Liver (tissue), 9 donors: Measurements from ENCODE around the gene AKT2. TPM values are rescaled to one million over a fixed set of nuclear protein-coding genes. Genes with fewer than 3 reads are reported as not detected.

Source experiments
- DNase-seq: peaks from one replicate; pipeline ENCODE4 v3.0.0-alpha.2; 2017; ENCODE audit warnings: low spot score
- H3K27ac ChIP-seq, 2 donors: one replicate each; pipeline ENCODE4 v1.7.0; 2013; ENCODE audit warnings: inconsistent platforms in 2 of 2, low read length in 2 of 2, control low read depth in 1 of 2, low read depth in 1 of 2, mild to moderate bottlenecking in 1 of 2
- H3K27me3 ChIP-seq, 4 donors: one replicate each; pipeline versions ENCODE4 v1.6.1 to v1.7.0; 2013; ENCODE audit warnings: low read length in 3 of 4, inconsistent platforms in 1 of 4, mild to moderate bottlenecking in 1 of 4, moderate library complexity in 1 of 4; ENCODE audit not compliant: control insufficient read depth in 4 of 4, insufficient read depth in 4 of 4
- H3K36me3 ChIP-seq, 4 donors: one replicate each; pipeline versions ENCODE4 v1.6.1 to v1.7.0; 2013; ENCODE audit warnings: low read length in 3 of 4, mild to moderate bottlenecking in 3 of 4, low read depth in 1 of 4, moderate library complexity in 1 of 4; ENCODE audit not compliant: control insufficient read depth in 4 of 4, insufficient read depth in 3 of 4
- H3K4me1 ChIP-seq, 4 donors: one replicate each; pipeline versions ENCODE4 v1.6.1 to v1.7.0; 2013; ENCODE audit warnings: low read length in 3 of 4, mild to moderate bottlenecking in 3 of 4, moderate library complexity in 1 of 4; ENCODE audit not compliant: control insufficient read depth in 4 of 4, insufficient read depth in 4 of 4
- H3K4me3 ChIP-seq, 3 donors: one replicate each; pipeline versions ENCODE4 v1.6.1 to v1.7.0; 2013; ENCODE audit warnings: low read length in 3 of 3, control low read depth in 1 of 3, low read depth in 1 of 3, mild to moderate bottlenecking in 1 of 3
- H3K9ac ChIP-seq, 2 donors: one replicate each; pipeline ENCODE4 v1.7.0; 2013; ENCODE audit warnings: low read length in 2 of 2, mild to moderate bottlenecking in 2 of 2, moderate library complexity in 2 of 2, control low read depth in 1 of 2, low read depth in 1 of 2
- H3K9me3 ChIP-seq, 4 donors: one replicate each; pipeline versions ENCODE4 v1.6.1 to v1.7.0; 2013; ENCODE audit warnings: low read length in 3 of 4; ENCODE audit not compliant: control insufficient read depth in 4 of 4
- EGR1 ChIP-seq, 2 donors: IDR thresholded peaks; 2 replicates each; pipeline ENCODE4 v1.6.1; 2016 to 2018; ENCODE audit warnings: antibody characterized with exemption in 2 of 2, low read depth in 2 of 2
- FOXA1 ChIP-seq: IDR thresholded peaks from 2 replicates; pipeline ENCODE4 v1.6.1; 2016; ENCODE audit warnings: antibody characterized with exemption
- FOXA2 ChIP-seq: IDR thresholded peaks from 2 replicates; pipeline ENCODE4 v1.6.1; 2016; ENCODE audit warnings: antibody characterized with exemption
- GABPA ChIP-seq, 2 donors: IDR thresholded peaks in 1 of 2; conservative IDR thresholded peaks in 1 of 2; 2 replicates each; pipeline ENCODE4 v1.6.1; 2016; ENCODE audit warnings: antibody characterized with exemption in 2 of 2, mild to moderate bottlenecking in 1 of 2, moderate library complexity in 1 of 2
- HNF4A ChIP-seq, 2 donors: conservative IDR thresholded peaks; 2 replicates each; pipeline ENCODE4 v1.6.1; 2016; ENCODE audit warnings: antibody characterized with exemption in 2 of 2, mild to moderate bottlenecking in 2 of 2
- HNF4G ChIP-seq: IDR thresholded peaks from 2 replicates; pipeline ENCODE4 v1.6.1; 2016; ENCODE audit warnings: antibody characterized with exemption
- JUND ChIP-seq, 2 donors: IDR thresholded peaks; 2 replicates each; pipeline ENCODE4 v1.6.1; 2016; ENCODE audit warnings: antibody characterized with exemption in 2 of 2
- NR2F2 ChIP-seq: IDR thresholded peaks from 2 replicates; pipeline ENCODE4 v1.6.1; 2016; ENCODE audit warnings: antibody characterized with exemption
- RAD21 ChIP-seq, 2 donors: IDR thresholded peaks; 2 replicates each; pipeline ENCODE4 v1.6.1; 2016; ENCODE audit warnings: antibody characterized with exemption in 2 of 2, mild to moderate bottlenecking in 2 of 2
- RXRA ChIP-seq, 2 donors: IDR thresholded peaks; 2 replicates each; pipeline ENCODE4 v1.6.1; 2017 to 2018; ENCODE audit warnings: antibody characterized with exemption in 2 of 2, mild to moderate bottlenecking in 1 of 2
- SP1 ChIP-seq: IDR thresholded peaks from 2 replicates; pipeline ENCODE4 v1.6.1; 2018; ENCODE audit warnings: antibody characterized with exemption, mild to moderate bottlenecking
- TAF1 ChIP-seq: conservative IDR thresholded peaks from 2 replicates; pipeline ENCODE4 v1.6.1; 2016; ENCODE audit warnings: antibody characterized with exemption, mild to moderate bottlenecking
- YY1 ChIP-seq: IDR thresholded peaks from 2 replicates; pipeline ENCODE4 v1.6.1; 2016; ENCODE audit warnings: antibody characterized with exemption, mild to moderate bottlenecking
- WGBS: extraction: QIAGEN DNeasy Blood & Tissue Kit; methylation state at CpG from one replicate; pipeline ENCODE4 v1.1.7; 2013; 5-methylcytosine and 5-hydroxymethylcytosine counted together
- polyA plus RNA-seq, 2 donors: library from polyadenylated mRNA; stranded (reverse) in 1 of 2; unstranded in 1 of 2; fragments of 200-250 nt in 1 of 2; fragments of >200 nt in 1 of 2; fragmentation: Nextera tagmentation in 1 of 2; extraction: Ambion mirVana in 1 of 2; gene quantifications; one replicate each; pipeline versions ENCODE4 v1.2.1 to v1.2.3, GENCODE V29; 2013 to 2015
- total RNA-seq, 2 donors: library from RNA; depleted of rRNA; stranded (reverse); fragments of >200 nt; gene quantifications; one replicate each; pipeline ENCODE4 v1.2.3, GENCODE V29; 2014
- TF ChIP-seq, protein P1 (sequence below): fragments of 150-350 bp; IDR thresholded peaks from 2 replicates; pipeline ENCODE4 v1.5.1; 2017; ENCODE audit warnings: improper control_type of control experiment, low read depth, low read length; ENCODE audit not compliant: missing input control
- TF ChIP-seq, protein P2 (sequence below): IDR thresholded peaks from 2 replicates; pipeline ENCODE4 v1.6.1; 2016; ENCODE audit warnings: antibody characterized with exemption, mild to moderate bottlenecking
- TF ChIP-seq, protein P3 (sequence below): IDR thresholded peaks from 2 replicates; pipeline ENCODE4 v1.6.1; 2016; ENCODE audit warnings: antibody characterized with exemption
- TF ChIP-seq, protein P4 (sequence below): IDR thresholded peaks from 2 replicates; pipeline ENCODE4 v1.6.1; 2016; ENCODE audit warnings: antibody characterized with exemption
- TF ChIP-seq, protein P5 (sequence below): IDR thresholded peaks from 2 replicates; pipeline ENCODE4 v1.6.1; 2016; ENCODE audit warnings: antibody characterized with exemption
- donor health status: healthy.
- donor health status: healthy.
- donor health status: healthy.
- donor health status: healthy.
- donor health status: healthy.

Gene AKT2
- total and polyA plus RNA-seq, 4 donors: 23.2 to 110 (median 60.4) TPM

DNA sequence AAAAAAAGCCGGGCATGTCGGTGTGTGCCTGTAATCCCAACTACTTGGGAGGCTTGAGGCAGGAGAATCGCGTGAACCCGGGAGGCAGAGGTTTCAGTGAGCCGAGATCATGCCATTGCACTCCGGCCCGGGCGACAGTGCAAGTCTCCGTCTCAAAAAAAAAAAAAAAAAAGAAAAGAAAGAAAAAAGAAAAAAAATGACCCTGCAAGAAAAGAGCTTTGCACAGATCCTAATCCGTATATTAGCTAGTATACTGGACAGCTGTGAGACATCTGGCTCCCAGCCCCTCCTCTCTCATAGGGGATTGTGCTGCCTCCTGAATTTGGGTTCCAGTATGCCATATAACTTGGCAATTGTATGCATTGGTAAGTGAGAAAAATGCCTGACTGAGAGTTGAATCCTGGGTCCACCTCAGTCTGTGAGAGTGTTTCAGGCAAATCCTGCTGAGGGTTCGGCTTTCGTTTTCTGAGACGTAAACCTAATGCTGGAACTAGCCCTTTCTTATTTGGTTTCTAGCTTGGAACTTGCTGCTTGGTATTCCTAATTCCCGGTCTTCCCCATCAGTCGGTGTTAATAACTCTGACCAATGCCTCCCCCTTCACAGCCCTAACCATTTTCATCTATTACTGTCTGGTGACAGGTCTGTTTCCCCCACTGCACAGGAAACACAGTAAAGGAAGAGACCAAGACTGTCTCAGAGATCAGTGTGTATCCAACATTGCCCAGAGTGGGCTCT is 1.3 kb upstream of the AKT2 start:
- no peak for DNase-seq
- H3K27me3 ChIP-seq: no peaks in the 10 kb centered on the region
- H3K4me3 ChIP-seq: no peak overlapping the region
- peak overlapping the region in 1 of 2 donors; percentile 76 for H3K9ac ChIP-seq
- no peaks in the 10 kb centered on the region for H3K9me3 ChIP-seq
- no peaks in the 10 kb centered on the region for H3K36me3 ChIP-seq
- H3K27ac ChIP-seq: peak overlapping the region in 1 of 2 donors; percentile 83
- H3K4me1 ChIP-seq: peaks cover 14 to 34% (median 27%) of the 10 kb centered on the region in 4 donors
- TF ChIP-seq RAD21 (IDR thresholded peaks at IDR 0.05) (no peak), JUND (IDR thresholded peaks at IDR 0.05) (no peak)
- WGBS: 85% methylated on average over 16 of the region's 16 CpGs

DNA sequence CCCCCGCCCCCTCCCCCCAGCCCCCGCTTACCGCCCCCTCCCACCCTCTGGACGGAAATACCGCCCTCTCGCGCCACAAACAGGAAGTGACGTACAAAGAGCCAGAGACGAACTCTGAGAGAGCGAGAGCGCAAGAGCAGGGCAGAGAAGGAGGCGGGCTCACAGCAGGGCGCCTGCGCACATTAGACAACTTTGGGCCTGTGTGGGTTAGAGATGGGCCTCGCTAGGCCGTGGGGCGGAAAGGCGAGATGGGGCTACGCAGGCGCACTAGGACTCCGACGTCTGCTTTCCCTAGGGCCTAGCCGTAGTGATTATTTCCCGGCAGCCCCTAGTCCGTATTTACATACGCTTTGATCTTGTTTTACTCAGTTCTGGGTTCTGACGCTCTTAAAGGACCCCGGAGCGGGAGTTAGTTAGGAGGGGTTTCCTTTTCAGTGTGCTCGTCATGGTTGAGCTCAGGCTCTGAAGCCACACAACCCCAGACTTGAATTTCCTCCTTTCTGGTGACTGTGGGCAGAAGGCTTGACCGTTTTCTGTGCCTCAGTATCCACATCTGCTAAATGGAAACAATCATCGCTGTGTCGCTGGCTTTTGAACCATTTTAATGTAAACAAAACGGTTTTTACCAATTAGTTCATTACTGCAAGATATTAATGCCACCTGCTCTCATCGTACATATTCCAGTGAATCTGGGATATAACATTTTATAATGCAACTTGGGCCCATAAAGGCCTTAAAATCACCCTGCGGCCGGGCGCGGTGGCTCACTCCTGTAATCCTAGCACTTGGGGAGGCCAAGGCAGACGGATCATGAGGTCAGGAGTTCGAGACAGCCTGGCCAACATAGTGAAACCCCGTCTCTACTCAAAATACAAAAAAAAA is 449 bp upstream of the AKT2 start:
- Histone ChIP-seq H3K27me3 (no peaks in the 10 kb centered on the region), H3K27ac (peak overlapping the region; percentile 92 to 93), H3K4me3 (peak overlapping the region; percentile 15 to 87 (median 38)), H3K4me1 (peaks cover 18 to 42% (median 34%) of the 10 kb centered on the region in 4 donors), H3K9ac (peak overlapping the region; percentile 76 to 88), H3K9me3 (no peaks in the 10 kb centered on the region), H3K36me3 (no peaks in the 10 kb centered on the region)
- WGBS: 16% methylated on average over 42 of the region's 42 CpGs
- TF ChIP-seq, protein P1, sequence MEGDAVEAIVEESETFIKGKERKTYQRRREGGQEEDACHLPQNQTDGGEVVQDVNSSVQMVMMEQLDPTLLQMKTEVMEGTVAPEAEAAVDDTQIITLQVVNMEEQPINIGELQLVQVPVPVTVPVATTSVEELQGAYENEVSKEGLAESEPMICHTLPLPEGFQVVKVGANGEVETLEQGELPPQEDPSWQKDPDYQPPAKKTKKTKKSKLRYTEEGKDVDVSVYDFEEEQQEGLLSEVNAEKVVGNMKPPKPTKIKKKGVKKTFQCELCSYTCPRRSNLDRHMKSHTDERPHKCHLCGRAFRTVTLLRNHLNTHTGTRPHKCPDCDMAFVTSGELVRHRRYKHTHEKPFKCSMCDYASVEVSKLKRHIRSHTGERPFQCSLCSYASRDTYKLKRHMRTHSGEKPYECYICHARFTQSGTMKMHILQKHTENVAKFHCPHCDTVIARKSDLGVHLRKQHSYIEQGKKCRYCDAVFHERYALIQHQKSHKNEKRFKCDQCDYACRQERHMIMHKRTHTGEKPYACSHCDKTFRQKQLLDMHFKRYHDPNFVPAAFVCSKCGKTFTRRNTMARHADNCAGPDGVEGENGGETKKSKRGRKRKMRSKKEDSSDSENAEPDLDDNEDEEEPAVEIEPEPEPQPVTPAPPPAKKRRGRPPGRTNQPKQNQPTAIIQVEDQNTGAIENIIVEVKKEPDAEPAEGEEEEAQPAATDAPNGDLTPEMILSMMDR: no peak
- TF ChIP-seq SP1 (peak; percentile 78), GABPA (IDR thresholded peaks at IDR 0.05 in 1 of 2, conservative IDR thresholded peaks at IDR 0.05 in 1 of 2) (peak; percentile 81 to 92), RAD21 (IDR thresholded peaks at IDR 0.05) (peak; percentile 31 to 43), YY1 (peak; percentile 92), HNF4A (conservative IDR thresholded peaks at IDR 0.05) (peak in 1 of 2 donors; percentile 57), FOXA2 (peak; percentile 89), FOXA1 (peak; percentile 81), JUND (IDR thresholded peaks at IDR 0.05) (no peak), NR2F2 (no peak), TAF1 (peak; percentile 28), RXRA (IDR thresholded peaks at IDR 0.05) (peak; percentile 36 to 72), EGR1 (IDR thresholded peaks at IDR 0.05; ENCODE audit: low read depth in 2 of 2) (peak in 1 of 2 donors; percentile 71), HNF4G (no peak)
- TF ChIP-seq, protein P2, sequence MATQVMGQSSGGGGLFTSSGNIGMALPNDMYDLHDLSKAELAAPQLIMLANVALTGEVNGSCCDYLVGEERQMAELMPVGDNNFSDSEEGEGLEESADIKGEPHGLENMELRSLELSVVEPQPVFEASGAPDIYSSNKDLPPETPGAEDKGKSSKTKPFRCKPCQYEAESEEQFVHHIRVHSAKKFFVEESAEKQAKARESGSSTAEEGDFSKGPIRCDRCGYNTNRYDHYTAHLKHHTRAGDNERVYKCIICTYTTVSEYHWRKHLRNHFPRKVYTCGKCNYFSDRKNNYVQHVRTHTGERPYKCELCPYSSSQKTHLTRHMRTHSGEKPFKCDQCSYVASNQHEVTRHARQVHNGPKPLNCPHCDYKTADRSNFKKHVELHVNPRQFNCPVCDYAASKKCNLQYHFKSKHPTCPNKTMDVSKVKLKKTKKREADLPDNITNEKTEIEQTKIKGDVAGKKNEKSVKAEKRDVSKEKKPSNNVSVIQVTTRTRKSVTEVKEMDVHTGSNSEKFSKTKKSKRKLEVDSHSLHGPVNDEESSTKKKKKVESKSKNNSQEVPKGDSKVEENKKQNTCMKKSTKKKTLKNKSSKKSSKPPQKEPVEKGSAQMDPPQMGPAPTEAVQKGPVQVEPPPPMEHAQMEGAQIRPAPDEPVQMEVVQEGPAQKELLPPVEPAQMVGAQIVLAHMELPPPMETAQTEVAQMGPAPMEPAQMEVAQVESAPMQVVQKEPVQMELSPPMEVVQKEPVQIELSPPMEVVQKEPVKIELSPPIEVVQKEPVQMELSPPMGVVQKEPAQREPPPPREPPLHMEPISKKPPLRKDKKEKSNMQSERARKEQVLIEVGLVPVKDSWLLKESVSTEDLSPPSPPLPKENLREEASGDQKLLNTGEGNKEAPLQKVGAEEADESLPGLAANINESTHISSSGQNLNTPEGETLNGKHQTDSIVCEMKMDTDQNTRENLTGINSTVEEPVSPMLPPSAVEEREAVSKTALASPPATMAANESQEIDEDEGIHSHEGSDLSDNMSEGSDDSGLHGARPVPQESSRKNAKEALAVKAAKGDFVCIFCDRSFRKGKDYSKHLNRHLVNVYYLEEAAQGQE: peak; percentile 85
- TF ChIP-seq, protein P3, sequence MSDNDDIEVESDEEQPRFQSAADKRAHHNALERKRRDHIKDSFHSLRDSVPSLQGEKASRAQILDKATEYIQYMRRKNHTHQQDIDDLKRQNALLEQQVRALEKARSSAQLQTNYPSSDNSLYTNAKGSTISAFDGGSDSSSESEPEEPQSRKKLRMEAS: peak; percentile 90
- TF ChIP-seq, protein P4, sequence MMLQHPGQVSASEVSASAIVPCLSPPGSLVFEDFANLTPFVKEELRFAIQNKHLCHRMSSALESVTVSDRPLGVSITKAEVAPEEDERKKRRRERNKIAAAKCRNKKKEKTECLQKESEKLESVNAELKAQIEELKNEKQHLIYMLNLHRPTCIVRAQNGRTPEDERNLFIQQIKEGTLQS: no peak
- TF ChIP-seq, protein P5, sequence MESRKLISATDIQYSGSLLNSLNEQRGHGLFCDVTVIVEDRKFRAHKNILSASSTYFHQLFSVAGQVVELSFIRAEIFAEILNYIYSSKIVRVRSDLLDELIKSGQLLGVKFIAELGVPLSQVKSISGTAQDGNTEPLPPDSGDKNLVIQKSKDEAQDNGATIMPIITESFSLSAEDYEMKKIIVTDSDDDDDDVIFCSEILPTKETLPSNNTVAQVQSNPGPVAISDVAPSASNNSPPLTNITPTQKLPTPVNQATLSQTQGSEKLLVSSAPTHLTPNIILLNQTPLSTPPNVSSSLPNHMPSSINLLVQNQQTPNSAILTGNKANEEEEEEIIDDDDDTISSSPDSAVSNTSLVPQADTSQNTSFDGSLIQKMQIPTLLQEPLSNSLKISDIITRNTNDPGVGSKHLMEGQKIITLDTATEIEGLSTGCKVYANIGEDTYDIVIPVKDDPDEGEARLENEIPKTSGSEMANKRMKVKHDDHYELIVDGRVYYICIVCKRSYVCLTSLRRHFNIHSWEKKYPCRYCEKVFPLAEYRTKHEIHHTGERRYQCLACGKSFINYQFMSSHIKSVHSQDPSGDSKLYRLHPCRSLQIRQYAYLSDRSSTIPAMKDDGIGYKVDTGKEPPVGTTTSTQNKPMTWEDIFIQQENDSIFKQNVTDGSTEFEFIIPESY: peak; percentile 91
- peak; percentile 94 for DNase-seq
